ENCODE data around the gene DDIT4L. TPM values are rescaled to one million over a fixed set of nuclear protein-coding genes. Genes with fewer than 3 reads are reported as not detected.

Gene DDIT4L
- total and polyA plus RNA-seq, 10 donors, result 0.17 to 1.6 (median 0.38) TPM

DNA sequence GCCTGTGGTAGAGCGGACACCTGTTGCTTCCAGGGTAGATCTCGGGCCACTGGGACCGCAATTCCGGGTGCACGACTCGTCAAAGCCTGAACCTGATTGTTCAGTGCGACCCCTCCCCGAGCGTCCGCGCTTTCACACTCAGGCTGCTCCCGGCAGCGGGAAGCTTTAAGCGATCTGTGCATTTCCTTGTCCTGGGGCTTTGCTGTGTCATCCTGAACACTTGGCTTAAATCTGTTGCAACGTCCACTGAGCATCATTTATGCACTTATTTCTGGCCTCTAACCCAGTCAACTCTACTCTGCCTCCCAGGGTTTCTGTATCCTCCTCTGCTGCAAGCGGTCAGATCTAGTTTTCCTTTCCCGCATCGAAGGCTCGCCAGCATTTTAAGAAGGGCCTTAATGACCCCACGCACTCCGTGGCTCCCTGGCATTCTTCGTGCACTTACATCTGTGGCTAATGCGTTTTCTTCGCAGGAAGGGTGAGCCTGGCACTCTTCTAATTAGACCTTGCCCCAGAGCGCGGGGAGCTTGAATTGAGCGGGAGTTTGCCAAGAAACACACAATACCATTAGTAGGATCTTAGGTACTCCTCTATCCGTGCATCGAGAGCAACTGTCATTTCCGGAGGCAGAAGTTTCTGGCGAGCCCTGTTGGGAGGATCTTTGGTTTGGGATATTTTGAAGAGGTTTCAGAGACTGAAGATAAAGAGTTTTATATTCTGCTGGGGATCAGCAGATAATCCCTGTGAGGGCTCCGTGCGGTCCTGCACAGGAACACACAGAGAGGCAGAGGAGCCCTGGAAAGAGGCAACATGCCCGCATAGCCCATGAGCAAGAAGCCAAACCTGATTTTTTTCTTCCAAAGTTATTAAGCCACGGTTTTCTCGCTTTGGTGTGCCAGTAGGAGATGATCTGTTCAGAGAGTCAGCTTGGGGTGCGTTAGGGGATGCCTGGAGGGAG, 654 bp upstream of the DDIT4L start:
- Histone ChIP-seq H3K27me3 (replicated peaks in 1 of 7) (peaks cover 0 to 43% (median 25%) of the 10 kb centered on the region in 7 donors), H3K9me3 (no peaks in the 10 kb centered on the region), H3K27ac (peak overlapping the region in 2 of 8 donors; percentile 11 to 27), H3K36me3 (no peaks in the 10 kb centered on the region), H3K4me1 (peaks cover 0 to 21% (median 14%) of the 10 kb centered on the region in 6 donors), H3K4me3 (peak overlapping the region; percentile 42 to 77 (median 48))
- TF ChIP-seq POLR2AphosphoS5 (IDR thresholded peaks at IDR 0.05), result no peak
- intact Hi-C loops (cut with DNase I; ENCODE audit: low total_unique reads), result no loop called here
- 18 to 28% (median 24%) methylated on average over 37 of the region's 37 CpGs for WGBS, 5 donors
- no peak for DNase-seq

- intact Hi-C loops (cut with DNase I; ENCODE audit: low total_unique reads), result no loop called here
- peaks cover 0 to 50% (median 25%) of the 10 kb centered on the region in 7 donors for H3K27me3 ChIP-seq (replicated peaks in 1 of 7)
- H3K4me1 ChIP-seq, result peaks cover 0 to 21% (median 14%) of the 10 kb centered on the region in 6 donors
- H3K27ac ChIP-seq, result no peak overlapping the region
- H3K9me3 ChIP-seq, result no peaks in the 10 kb centered on the region
- DNase-seq, result no peak
- 52 to 67% (median 57%) methylated on average over 4 of the region's 4 CpGs for WGBS, 5 donors
- TF ChIP-seq POLR2A (IDR thresholded peaks at IDR 0.05), result no peak
- no peaks in the 10 kb centered on the region for H3K36me3 ChIP-seq
- no peak overlapping the region for H3K4me3 ChIP-seq
Observed at GRCh38 chr4:100188829-100189228, 1.4 kb downstream of the DDIT4L start.

DNA sequence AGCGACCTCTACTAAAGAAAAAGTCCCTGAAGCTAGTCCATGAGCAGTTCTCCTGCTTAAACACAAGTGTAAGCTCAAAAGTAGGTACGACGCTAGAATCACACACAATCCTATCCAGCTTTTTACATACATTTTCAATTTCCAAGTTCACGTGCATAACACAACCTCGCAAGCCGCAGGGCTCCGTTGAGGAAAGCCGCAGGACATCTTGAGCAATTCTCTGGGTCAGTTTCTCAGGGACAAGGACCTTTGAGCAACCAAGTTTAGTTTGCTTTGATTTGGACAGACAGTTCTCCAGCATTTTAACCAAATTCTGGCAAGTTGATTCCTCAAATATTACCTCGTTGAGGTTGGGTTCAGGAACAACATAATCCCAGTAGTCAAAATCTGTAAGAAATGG, 2.5 kb downstream of the DDIT4L start:
- Histone ChIP-seq H3K36me3 (no peaks in the 10 kb centered on the region), H3K27me3 (replicated peaks in 1 of 7) (peaks cover 0 to 50% (median 25%) of the 10 kb centered on the region in 7 donors), H3K9me3 (no peaks in the 10 kb centered on the region), H3K4me1 (peaks cover 0 to 21% (median 14%) of the 10 kb centered on the region in 6 donors), H3K27ac (no peak overlapping the region), H3K4me3 (no peak overlapping the region)
- 92 to 96% (median 94%) methylated on average over 9 of the region's 9 CpGs for WGBS, 5 donors
- DNase-seq, result no peak
- intact Hi-C loops (cut with DNase I; ENCODE audit: low total_unique reads), result no loop called here
- no peak for TF ChIP-seq POLR2AphosphoS5 (IDR thresholded peaks at IDR 0.05)
- TF ChIP-seq CTCF (IDR thresholded peaks at IDR 0.05 in 8 of 11, conservative IDR thresholded peaks at IDR 0.05 in 3 of 11), result no peak
- TF ChIP-seq POLR2A (IDR thresholded peaks at IDR 0.05), result no peak

DNA sequence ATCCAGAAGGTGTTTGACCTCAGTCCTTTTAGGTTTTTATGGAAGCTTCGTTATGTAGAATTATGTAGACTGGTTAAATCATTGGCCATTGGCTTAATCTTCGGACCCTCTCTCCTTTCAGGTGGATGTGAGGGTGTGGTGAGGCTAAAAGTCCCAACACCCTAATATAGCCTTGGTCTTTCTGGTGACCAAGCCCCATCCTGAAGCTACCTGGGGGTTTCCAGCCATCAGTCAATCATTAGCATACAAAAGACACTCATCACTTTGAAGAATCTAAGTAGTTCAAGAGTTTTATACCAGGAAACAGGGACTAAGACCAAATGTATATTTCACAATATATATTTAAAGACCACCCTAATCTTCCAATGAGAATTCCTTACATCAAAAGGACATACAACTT, 5.5 kb downstream of the DDIT4L start:
- Histone ChIP-seq H3K9me3 (no peaks in the 10 kb centered on the region), H3K4me1 (peaks cover 0 to 6% (median 4%) of the 10 kb centered on the region in 6 donors), H3K27ac (no peak overlapping the region), H3K36me3 (no peaks in the 10 kb centered on the region), H3K4me3 (no peak overlapping the region), H3K27me3 (replicated peaks in 1 of 7) (peaks cover 0 to 23% (median 8%) of the 10 kb centered on the region in 7 donors)
- intact Hi-C loops (cut with DNase I; ENCODE audit: low total_unique reads), result no loop called here
- WGBS, 5 donors, result 83 to 97% (median 92%) methylated on average over 2 of the region's 2 CpGs
- no peak for TF ChIP-seq POLR2AphosphoS5 (IDR thresholded peaks at IDR 0.05)
- no peak for TF ChIP-seq CTCF (IDR thresholded peaks at IDR 0.05 in 8 of 11, conservative IDR thresholded peaks at IDR 0.05 in 3 of 11)
- no peak for TF ChIP-seq POLR2A (IDR thresholded peaks at IDR 0.05)
- DNase-seq, result no peak

GRCh38 chr4:100177855-100178254, 12.4 kb downstream of the DDIT4L start:
- H3K27ac ChIP-seq, result no peak overlapping the region
- WGBS, 5 donors, result 81 to 87% (median 85%) methylated on average over 1 of the region's 1 CpG

More at GRCh38 chr4:100177855-100178254, 12.4 kb downstream of the DDIT4L start:
- H3K36me3 ChIP-seq, result no peaks in the 10 kb centered on the region
- no peaks in the 10 kb centered on the region for H3K9me3 ChIP-seq
- H3K27me3 ChIP-seq (replicated peaks in 1 of 7), result no peaks in the 10 kb centered on the region
- H3K4me1 ChIP-seq, result no peaks in the 10 kb centered on the region
- no peak for DNase-seq
- TF ChIP-seq POLR2AphosphoS5 (IDR thresholded peaks at IDR 0.05), result no peak
- no peak for TF ChIP-seq CTCF (IDR thresholded peaks at IDR 0.05 in 8 of 11, conservative IDR thresholded peaks at IDR 0.05 in 3 of 11)
- no peak for TF ChIP-seq POLR2A (IDR thresholded peaks at IDR 0.05)
- H3K4me3 ChIP-seq, result no peak overlapping the region
- intact Hi-C loops (cut with DNase I; ENCODE audit: low total_unique reads), result no loop called here
